Putamen (tissue), 1 donor: ENCODE measurements around the gene VPS13C.

Source experiments
- DNase-seq: peaks from one replicate; pipeline ENCODE4 v3.0.0-alpha.2; 2016; ENCODE audit warnings: low spot score

Gene VPS13C

GRCh38 chr15:61815356-61816083 is 244.7 kb downstream of the VPS13C start:
- no peak for DNase-seq

- no peak for DNase-seq
Measured at GRCh38 chr15:61812476-61812875, 247.8 kb downstream of the VPS13C start.

GRCh38 chr15:61811952-61812351 is 248.3 kb downstream of the VPS13C start:
- no peak for DNase-seq

- no peak for DNase-seq
Measured at GRCh38 chr15:61809216-61809615, 251.0 kb downstream of the VPS13C start.

GRCh38 chr15:61807281-61807929 is 252.8 kb downstream of the VPS13C start:
- no peak for DNase-seq
